Iris pigment epithelial cell (primary cell): Measurements from ENCODE around the gene HBA1.
"Not testable (repeated sequence)": the region's sequence is repeated elsewhere in the genome, so short reads cannot be mapped to it uniquely, and the experiment has no call there.

Experiments
- DNase-seq: peaks from one replicate; pipeline ENCODE4 v3.0.0-alpha.2; 2011; ENCODE audit warnings: low read depth

Gene HBA1

DNA sequence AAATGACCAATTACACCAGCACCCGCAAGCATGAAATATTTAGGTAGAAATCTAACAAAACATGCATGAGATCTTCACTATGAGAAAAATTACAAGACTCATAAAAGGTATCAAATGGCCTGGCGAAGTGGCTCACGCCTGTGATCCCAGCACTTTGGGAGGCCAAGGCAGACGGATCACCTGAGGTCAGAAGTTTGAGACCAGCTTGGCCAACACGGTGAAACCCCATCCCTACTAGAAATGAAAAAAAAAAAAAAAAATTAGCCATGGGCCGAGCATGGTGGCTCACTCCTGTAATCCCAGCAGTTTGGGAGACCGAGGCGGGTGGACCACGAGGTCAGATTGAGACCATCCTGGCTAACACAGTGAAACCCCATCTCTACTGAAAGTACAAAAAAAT lies 27.6 kb downstream of the HBA1 start:
- not testable (repeated sequence) for DNase-seq

DNA sequence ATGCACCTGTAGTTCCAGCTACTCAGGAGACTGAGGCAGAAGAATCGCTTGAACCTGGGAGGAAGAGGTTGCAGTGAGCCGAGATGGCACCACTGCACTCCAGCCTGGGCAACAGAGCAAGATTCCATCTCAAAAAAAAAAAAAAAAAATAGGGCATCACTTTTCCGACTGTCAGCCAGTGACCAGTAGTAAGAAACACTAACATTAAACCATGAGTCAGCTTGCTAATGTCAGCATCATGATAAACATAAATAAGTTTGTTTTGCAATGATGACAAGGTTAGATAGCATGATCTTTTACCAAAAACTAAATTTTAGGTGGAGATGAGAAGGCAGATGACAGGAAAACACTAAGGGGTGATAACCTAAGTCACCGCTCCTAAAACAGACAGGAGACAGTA lies 32.9 kb downstream of the HBA1 start:
- DNase-seq: not testable (repeated sequence)

DNA sequence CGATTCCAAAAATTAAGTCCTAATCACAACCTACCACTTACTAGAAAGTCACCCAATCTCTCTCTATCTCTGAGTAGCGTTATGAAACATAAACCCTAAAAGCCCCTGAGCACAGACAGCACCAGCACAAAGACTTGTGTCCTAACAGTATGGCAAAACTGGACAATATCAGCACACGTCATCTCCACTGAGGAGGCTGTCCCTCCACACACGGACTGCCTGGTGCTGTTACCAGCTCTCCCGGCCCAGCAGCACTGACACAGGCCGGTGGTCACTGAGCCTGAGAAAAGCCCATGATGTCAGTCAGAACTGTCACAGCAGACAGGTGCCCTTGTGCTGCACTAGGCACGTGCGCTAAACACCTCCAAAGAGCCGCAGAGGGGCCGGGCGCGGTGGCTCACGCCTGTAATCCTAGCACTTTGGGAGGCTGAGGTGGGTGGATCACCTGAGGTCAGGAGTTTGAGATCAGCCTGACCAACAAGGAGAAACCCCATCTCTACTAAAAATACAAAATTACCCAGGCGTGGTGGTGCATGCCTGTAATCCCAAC lies 35.2 kb downstream of the HBA1 start:
- DNase-seq: not testable (repeated sequence)

DNA sequence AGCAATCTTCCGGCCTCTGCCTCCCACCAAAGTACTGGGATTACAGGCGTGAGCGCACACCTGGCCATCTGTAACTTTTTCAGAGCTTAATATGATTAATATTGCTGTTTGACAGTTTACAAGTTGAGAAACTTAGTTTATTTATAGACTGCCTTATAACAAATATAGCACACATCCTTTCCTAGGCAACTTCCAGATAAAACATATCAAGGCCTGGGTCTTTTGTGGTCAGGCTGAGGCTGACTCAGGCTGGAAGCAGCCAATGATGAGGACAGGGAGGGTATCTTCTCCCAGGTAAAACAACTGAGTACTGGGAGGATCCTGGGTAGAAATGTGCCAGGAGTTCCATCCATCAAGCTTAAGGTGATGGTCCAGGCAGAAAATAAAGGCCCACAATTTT lies 36.5 kb downstream of the HBA1 start:
- DNase-seq: peak; percentile 41

DNA sequence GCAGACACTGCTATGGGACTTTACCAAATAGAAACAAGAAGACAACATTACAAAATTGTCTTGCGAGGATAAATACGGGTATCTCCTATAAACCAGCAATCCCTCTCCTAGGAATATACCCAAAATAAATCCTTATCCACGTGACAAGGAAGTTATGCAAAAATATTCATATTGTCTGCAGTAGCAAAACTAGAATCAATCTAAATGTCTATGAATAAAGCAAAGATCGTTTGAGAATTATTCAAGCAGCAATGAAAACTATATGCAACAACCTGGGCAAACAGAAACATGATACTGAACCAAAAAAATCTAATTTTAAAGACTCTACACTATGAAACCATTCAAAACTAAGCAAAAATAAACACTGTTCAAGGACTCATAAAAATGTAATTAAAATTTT lies 43.5 kb downstream of the HBA1 start:
- no peak for DNase-seq
